Thymus (tissue), 11 donors: ENCODE results near the gene LIN28B. TPM values are rescaled to one million over a fixed set of nuclear protein-coding genes. Genes with fewer than 3 reads are reported as not detected.

ENCODE experiments used
- DNase-seq, 9 donors: peaks; one replicate each; pipeline ENCODE4 v3.0.0-alpha.2; 2013; ENCODE audit warnings: low spot score in 9 of 9, low read depth in 6 of 9, missing footprints in 1 of 9
- H3K27ac ChIP-seq, 2 donors: one replicate each; pipeline ENCODE4 v1.5.1; 2013; ENCODE audit warnings: control low read depth in 1 of 2, low read depth in 1 of 2, low read length in 1 of 2, mild to moderate bottlenecking in 1 of 2, moderate library complexity in 1 of 2
- H3K27me3 ChIP-seq, 2 donors: one replicate each; pipeline ENCODE4 v1.5.1; 2013; ENCODE audit warnings: low read length in 1 of 2; ENCODE audit not compliant: control insufficient read depth in 2 of 2, insufficient read depth in 1 of 2
- H3K36me3 ChIP-seq, 2 donors: one replicate each; pipeline ENCODE4 v1.5.1; 2013; ENCODE audit warnings: low read length in 1 of 2, mild to moderate bottlenecking in 1 of 2, moderate library complexity in 1 of 2; ENCODE audit not compliant: control insufficient read depth in 2 of 2, insufficient read depth in 2 of 2
- H3K4me1 ChIP-seq, 2 donors: one replicate each; pipeline ENCODE4 v1.5.1; 2013; ENCODE audit warnings: low read length in 2 of 2; ENCODE audit not compliant: control insufficient read depth in 2 of 2, insufficient read depth in 2 of 2
- H3K4me3 ChIP-seq, 2 donors: one replicate each; pipeline ENCODE4 v1.5.1; 2013; ENCODE audit warnings: low read length in 2 of 2, control low read depth in 1 of 2, mild to moderate bottlenecking in 1 of 2
- H3K9me3 ChIP-seq, 2 donors: one replicate each; pipeline ENCODE4 v1.5.1; 2013; ENCODE audit warnings: low read length in 1 of 2, mild to moderate bottlenecking in 1 of 2; ENCODE audit not compliant: control insufficient read depth in 2 of 2, insufficient read depth in 1 of 2
- WGBS: extraction: QIAGEN DNeasy Blood & Tissue Kit; methylation state at CpG from one replicate; pipeline ENCODE4 v1.1.7; 2013; 5-methylcytosine and 5-hydroxymethylcytosine counted together
- polyA plus RNA-seq: library from polyadenylated mRNA; stranded (reverse); fragments of 200-250 nt; gene quantifications from one replicate; pipeline ENCODE4 v1.2.3, GENCODE V29; 2013
- total RNA-seq: library from RNA; stranded (reverse); fragments of 120-200 nt; gene quantifications from one replicate; pipeline ENCODE4 v1.2.4, GENCODE V29; 2013
- donor health status: healthy.

LIN28B gene
- total and polyA plus RNA-seq, 2 donors = 0.02 to 5.1 TPM

DNA sequence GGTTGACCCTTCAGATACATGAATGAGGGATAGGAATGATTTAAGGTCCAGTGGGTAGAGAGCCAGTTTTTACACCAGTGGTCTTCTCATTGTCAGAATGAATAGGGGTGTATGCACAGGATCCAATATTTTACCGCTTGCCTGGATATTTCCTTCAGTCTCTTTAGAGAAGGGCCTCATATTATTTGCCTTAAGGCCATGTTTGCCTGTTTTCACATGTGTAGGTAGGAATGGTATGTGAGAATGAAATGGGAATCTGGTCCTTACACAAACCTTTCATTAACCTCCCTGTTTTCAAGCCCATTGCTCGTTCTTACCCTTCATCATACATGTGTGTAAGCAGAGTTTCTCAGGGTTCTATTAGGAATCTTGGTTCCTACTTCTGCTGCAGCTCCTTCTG lies 62.4 kb downstream of the LIN28B start:
- 90% methylated on average over 2 of the region's 2 CpGs for WGBS
- H3K27me3 ChIP-seq = no peaks in the 10 kb centered on the region
- H3K9me3 ChIP-seq = no peaks in the 10 kb centered on the region
- no peaks in the 10 kb centered on the region for H3K4me1 ChIP-seq
- no peak overlapping the region for H3K27ac ChIP-seq
- H3K36me3 ChIP-seq = no peaks in the 10 kb centered on the region
- H3K4me3 ChIP-seq = no peak overlapping the region
- DNase-seq = no peak

GRCh38 chr6:105021399-105021798 lies 64.5 kb downstream of the LIN28B start:
- 96% methylated on average over 3 of the region's 3 CpGs for WGBS
- no peak for DNase-seq
- H3K27ac ChIP-seq = no peak overlapping the region
- H3K9me3 ChIP-seq = no peaks in the 10 kb centered on the region
- H3K36me3 ChIP-seq = no peaks in the 10 kb centered on the region
- no peaks in the 10 kb centered on the region for H3K27me3 ChIP-seq
- H3K4me1 ChIP-seq = no peaks in the 10 kb centered on the region
- H3K4me3 ChIP-seq = no peak overlapping the region

GRCh38 chr6:105022416-105022815 lies 65.5 kb downstream of the LIN28B start:
- H3K36me3 ChIP-seq = no peaks in the 10 kb centered on the region

DNA sequence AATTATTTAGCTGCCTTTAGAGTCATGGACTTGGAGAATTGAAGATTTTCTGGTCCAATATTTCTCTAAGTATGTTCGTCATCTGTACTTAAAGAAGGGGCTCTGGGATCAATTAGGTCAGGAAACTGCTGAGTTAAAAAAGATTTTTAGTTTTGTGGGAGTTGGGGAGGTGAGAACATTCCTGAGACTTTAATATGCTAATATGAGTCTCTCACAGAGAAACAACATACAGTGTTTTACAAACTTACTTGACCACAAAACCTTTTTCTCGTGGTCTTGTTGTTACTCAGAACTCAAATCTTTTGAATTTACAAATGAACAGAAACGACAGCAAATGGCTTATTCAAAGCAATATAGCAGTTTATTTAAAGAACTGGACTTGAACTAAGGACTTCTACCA lies 67.9 kb downstream of the LIN28B start:
- no peak for DNase-seq
- no peak overlapping the region for H3K4me3 ChIP-seq
- no peaks in the 10 kb centered on the region for H3K9me3 ChIP-seq
- H3K27ac ChIP-seq = no peak overlapping the region
- 74% methylated on average over 3 of the region's 3 CpGs for WGBS
- H3K27me3 ChIP-seq = no peaks in the 10 kb centered on the region
- no peaks in the 10 kb centered on the region for H3K4me1 ChIP-seq
- no peaks in the 10 kb centered on the region for H3K36me3 ChIP-seq

More at GRCh38 chr6:105022416-105022815, 65.5 kb downstream of the LIN28B start:
- no peaks in the 10 kb centered on the region for H3K4me1 ChIP-seq
- no peaks in the 10 kb centered on the region for H3K27me3 ChIP-seq
- WGBS = 91% methylated on average over 1 of the region's 1 CpG
- H3K4me3 ChIP-seq = no peak overlapping the region
- no peaks in the 10 kb centered on the region for H3K9me3 ChIP-seq
- DNase-seq = no peak
- H3K27ac ChIP-seq = no peak overlapping the region

- Histone ChIP-seq H3K4me1 (no peaks in the 10 kb centered on the region), H3K27ac (no peak overlapping the region), H3K9me3 (no peaks in the 10 kb centered on the region), H3K27me3 (no peaks in the 10 kb centered on the region), H3K36me3 (no peaks in the 10 kb centered on the region), H3K4me3 (no peak overlapping the region)
- no peak for DNase-seq
- 88% methylated on average over 4 of the region's 4 CpGs for WGBS
These were observed 72.0 kb downstream of the LIN28B start for GRCh38 chr6:105028898-105029297.

DNA sequence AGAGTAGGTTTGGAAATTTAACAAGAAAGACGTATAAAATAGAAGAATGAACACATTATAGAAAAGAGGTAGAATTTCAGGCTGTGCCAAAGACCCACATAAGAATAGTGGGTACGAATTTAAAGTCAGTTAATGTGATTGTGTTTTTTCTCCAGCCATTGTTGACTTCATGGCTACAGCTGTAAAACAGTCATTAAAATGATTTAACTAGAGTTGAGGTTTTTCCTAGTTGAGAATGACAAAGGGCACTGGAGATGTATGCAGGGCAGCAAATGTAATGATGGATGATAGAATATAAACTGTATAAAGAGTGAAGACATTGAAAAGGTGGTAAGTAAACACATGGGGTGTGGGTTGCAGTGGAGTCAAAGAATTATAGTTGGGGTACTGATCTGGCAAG lies 72.7 kb downstream of the LIN28B start:
- Histone ChIP-seq H3K4me1 (no peaks in the 10 kb centered on the region), H3K27me3 (no peaks in the 10 kb centered on the region), H3K27ac (no peak overlapping the region), H3K36me3 (no peaks in the 10 kb centered on the region), H3K4me3 (no peak overlapping the region), H3K9me3 (no peaks in the 10 kb centered on the region)
- WGBS = 93% methylated on average over 2 of the region's 2 CpGs
- DNase-seq = no peak

GRCh38 chr6:105034470-105034869 lies 77.6 kb downstream of the LIN28B start:
- DNase-seq = no peak
- H3K4me1 ChIP-seq = no peaks in the 10 kb centered on the region
- 96% methylated on average over 1 of the region's 1 CpG for WGBS
- H3K36me3 ChIP-seq = no peaks in the 10 kb centered on the region
- no peaks in the 10 kb centered on the region for H3K27me3 ChIP-seq
- H3K4me3 ChIP-seq = no peak overlapping the region
- no peaks in the 10 kb centered on the region for H3K9me3 ChIP-seq
- H3K27ac ChIP-seq = no peak overlapping the region

DNA sequence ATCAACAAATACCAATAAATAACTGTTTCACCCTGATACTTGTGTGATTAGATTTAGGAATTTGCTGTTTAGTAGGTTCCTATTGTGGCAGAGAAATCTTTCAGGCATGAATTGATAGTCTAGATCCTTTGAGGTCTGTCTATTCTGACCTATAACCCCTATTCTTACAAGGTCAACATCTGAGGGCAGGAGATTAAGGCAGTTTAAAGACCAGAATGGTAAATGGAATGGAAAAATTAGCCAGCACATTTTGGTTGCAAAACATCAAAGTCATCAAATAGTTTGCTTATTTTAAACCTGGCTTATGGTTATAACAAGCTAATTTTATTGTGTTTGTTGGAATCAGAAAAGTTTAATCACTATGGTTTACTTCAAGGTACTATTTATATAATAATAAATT lies 78.4 kb downstream of the LIN28B start:
- no peak for DNase-seq
- no peak overlapping the region for H3K27ac ChIP-seq
- H3K36me3 ChIP-seq = no peaks in the 10 kb centered on the region
- H3K27me3 ChIP-seq = no peaks in the 10 kb centered on the region
- H3K9me3 ChIP-seq = no peaks in the 10 kb centered on the region
- no peak overlapping the region for H3K4me3 ChIP-seq
- H3K4me1 ChIP-seq = no peaks in the 10 kb centered on the region

GRCh38 chr6:105036351-105036750 lies 79.4 kb downstream of the LIN28B start:
- H3K36me3 ChIP-seq = no peaks in the 10 kb centered on the region
- 93% methylated on average over 1 of the region's 1 CpG for WGBS
- no peak overlapping the region for H3K27ac ChIP-seq
- H3K4me1 ChIP-seq = no peaks in the 10 kb centered on the region
- H3K27me3 ChIP-seq = no peaks in the 10 kb centered on the region
- DNase-seq = no peak
- H3K4me3 ChIP-seq = no peak overlapping the region
- no peaks in the 10 kb centered on the region for H3K9me3 ChIP-seq

- Histone ChIP-seq H3K4me1 (no peaks in the 10 kb centered on the region), H3K4me3 (no peak overlapping the region), H3K36me3 (no peaks in the 10 kb centered on the region), H3K27me3 (no peaks in the 10 kb centered on the region), H3K9me3 (no peaks in the 10 kb centered on the region), H3K27ac (no peak overlapping the region)
- 92% methylated on average over 2 of the region's 2 CpGs for WGBS
- no peak for DNase-seq
These were observed 81.4 kb downstream of the LIN28B start for GRCh38 chr6:105038259-105038658.
